Lower leg skin (tissue), 4 donors: ENCODE results near the gene MIPEP. TPM values are rescaled to one million over a fixed set of nuclear protein-coding genes. Genes with fewer than 3 reads are reported as not detected.

Experiments used
- DNase-seq, 2 donors: peaks; one replicate each; pipeline ENCODE4 v3.0.0-alpha.2; 2019; ENCODE audit warnings: low spot score in 2 of 2
- H3K4me3 ChIP-seq: fragments of 200-600 bp; sonication (generic); 2 replicates; pipeline ENCODE4 v1.5.1; 2017; ENCODE audit warnings: mild to moderate bottlenecking, low read depth; ENCODE audit not compliant: poor library complexity, severe bottlenecking
- POLR2A ChIP-seq, 2 donors: fragments of 450-650 bp; IDR thresholded peaks; one replicate each; pipeline ENCODE4 v1.6.1; 2016 to 2017; ENCODE audit warnings: antibody characterized with exemption in 2 of 2, mild to moderate bottlenecking in 1 of 2, moderate library complexity in 1 of 2
- WGBS, 2 donors: methylation state at CpG; one replicate each; pipeline ENCODE4 v1.1.5; 2018; 5-methylcytosine and 5-hydroxymethylcytosine counted together
- intact Hi-C: fragments of 100-400 bp; cut with DNase I; formaldehyde crosslinking; loops from one replicate; pipeline ENCODE4 v1.15.0; 2023; ENCODE audit warnings: low total_unique reads
- total RNA-seq, 4 donors: library from RNA; depleted of rRNA; stranded (reverse); fragments of >200 nt; gene quantifications; one replicate each; pipeline ENCODE4 v1.1.0, GENCODE V29; 2016
- TF ChIP-seq, protein P1 (sequence below), 3 donors: fragments of 450-650 bp; IDR thresholded peaks; one replicate each; pipeline ENCODE4 v1.5.1; 2016; ENCODE audit warnings: antibody characterized with exemption in 3 of 3, mild to moderate bottlenecking in 3 of 3, moderate library complexity in 2 of 3

The MIPEP gene
- total RNA-seq, 4 donors from 2014 or later, result 22.8 to 50.4 (median 32.5) TPM

DNA sequence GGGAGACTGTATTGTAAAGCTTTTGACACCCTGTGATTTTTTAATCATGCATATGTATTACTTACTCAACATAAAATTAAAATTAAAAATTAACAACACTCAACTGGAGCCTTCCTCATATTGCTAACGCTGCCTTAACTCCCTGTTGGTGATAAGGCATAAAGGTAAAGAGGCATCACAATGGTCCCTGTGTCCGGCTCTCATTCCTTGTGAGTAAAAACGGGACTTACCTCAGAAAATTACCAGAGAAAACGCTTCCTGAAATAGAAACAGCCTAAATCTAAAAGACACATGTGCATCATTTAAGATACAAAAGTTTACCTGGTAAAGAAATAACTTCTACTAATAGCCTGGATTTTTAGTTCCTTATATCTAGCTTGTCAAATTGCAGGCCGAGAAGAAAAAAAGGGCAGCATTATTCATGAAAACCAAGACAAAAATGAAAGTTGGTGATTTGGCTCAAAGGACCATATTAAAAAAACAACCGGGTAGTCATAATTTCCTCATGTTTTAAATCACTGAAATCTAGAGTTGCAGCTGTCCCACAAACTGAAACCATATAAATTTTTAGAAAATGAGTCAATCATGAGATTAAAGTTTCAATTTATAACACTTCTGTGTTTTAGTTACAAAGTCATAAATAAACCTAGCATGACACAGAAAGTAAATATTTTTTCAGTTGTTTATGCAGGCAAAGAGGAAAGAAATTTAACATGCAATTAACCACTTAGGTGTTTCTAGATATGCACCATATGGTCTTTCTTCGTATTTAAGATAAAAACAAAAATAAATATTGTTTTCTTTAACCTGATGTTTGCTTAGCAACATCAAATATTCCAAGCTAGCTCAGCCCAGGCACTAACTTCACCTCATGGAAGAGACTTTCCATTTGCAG is 94.7 kb downstream of the MIPEP start:
- 42 to 49% methylated on average over 7 of the region's 7 CpGs for WGBS, 2 donors
- no peak overlapping the region for H3K4me3 ChIP-seq
- intact Hi-C loops, result no loop called here
- no peak for DNase-seq
- no peak for TF ChIP-seq POLR2A (IDR thresholded peaks at IDR 0.05)
- TF ChIP-seq, protein P1, sequence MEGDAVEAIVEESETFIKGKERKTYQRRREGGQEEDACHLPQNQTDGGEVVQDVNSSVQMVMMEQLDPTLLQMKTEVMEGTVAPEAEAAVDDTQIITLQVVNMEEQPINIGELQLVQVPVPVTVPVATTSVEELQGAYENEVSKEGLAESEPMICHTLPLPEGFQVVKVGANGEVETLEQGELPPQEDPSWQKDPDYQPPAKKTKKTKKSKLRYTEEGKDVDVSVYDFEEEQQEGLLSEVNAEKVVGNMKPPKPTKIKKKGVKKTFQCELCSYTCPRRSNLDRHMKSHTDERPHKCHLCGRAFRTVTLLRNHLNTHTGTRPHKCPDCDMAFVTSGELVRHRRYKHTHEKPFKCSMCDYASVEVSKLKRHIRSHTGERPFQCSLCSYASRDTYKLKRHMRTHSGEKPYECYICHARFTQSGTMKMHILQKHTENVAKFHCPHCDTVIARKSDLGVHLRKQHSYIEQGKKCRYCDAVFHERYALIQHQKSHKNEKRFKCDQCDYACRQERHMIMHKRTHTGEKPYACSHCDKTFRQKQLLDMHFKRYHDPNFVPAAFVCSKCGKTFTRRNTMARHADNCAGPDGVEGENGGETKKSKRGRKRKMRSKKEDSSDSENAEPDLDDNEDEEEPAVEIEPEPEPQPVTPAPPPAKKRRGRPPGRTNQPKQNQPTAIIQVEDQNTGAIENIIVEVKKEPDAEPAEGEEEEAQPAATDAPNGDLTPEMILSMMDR (IDR thresholded peaks at IDR 0.05), result no peak

- TF ChIP-seq, protein P1 (IDR thresholded peaks at IDR 0.05), result no peak
- no peak for TF ChIP-seq POLR2A (IDR thresholded peaks at IDR 0.05)
- H3K4me3 ChIP-seq, result no peak overlapping the region
- 81 to 85% methylated on average over 3 of the region's 3 CpGs for WGBS, 2 donors
- DNase-seq, result no peak
- intact Hi-C loops, result no loop called here
Observed at GRCh38 chr13:23793711-23794110, 95.5 kb downstream of the MIPEP start.

DNA sequence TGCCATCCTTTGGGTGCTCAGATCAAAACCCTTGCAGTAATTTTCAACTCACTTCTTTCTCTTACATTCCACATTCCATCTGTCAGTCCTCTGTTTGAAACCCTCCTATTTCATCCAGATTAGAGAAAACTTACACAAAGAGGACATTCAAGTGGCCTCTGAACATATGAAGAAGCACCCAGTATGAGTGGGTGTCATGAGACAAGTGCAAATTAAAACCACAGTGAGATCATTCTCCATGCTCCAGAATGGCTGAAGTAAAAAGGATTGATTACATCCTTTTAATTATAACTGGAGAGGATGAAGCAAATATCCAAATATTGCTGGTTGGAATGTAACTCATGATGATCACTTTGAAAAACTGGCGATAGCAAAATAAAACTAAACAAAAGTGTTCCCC is 96.5 kb downstream of the MIPEP start:
- no peak overlapping the region for H3K4me3 ChIP-seq
- 95 to 96% methylated on average over 1 of the region's 1 CpG for WGBS, 2 donors
- no peak for DNase-seq
- intact Hi-C loops, result no loop called here
- no peak for TF ChIP-seq POLR2A (IDR thresholded peaks at IDR 0.05)
- TF ChIP-seq, protein P1 (IDR thresholded peaks at IDR 0.05), result no peak

GRCh38 chr13:23790577-23791170 is 98.5 kb downstream of the MIPEP start:
- TF ChIP-seq POLR2A (IDR thresholded peaks at IDR 0.05), result no peak
- intact Hi-C loops, result no loop called here
- 71 to 75% methylated on average over 2 of the region's 2 CpGs for WGBS, 2 donors
- DNase-seq, result no peak
- H3K4me3 ChIP-seq, result no peak overlapping the region

DNA sequence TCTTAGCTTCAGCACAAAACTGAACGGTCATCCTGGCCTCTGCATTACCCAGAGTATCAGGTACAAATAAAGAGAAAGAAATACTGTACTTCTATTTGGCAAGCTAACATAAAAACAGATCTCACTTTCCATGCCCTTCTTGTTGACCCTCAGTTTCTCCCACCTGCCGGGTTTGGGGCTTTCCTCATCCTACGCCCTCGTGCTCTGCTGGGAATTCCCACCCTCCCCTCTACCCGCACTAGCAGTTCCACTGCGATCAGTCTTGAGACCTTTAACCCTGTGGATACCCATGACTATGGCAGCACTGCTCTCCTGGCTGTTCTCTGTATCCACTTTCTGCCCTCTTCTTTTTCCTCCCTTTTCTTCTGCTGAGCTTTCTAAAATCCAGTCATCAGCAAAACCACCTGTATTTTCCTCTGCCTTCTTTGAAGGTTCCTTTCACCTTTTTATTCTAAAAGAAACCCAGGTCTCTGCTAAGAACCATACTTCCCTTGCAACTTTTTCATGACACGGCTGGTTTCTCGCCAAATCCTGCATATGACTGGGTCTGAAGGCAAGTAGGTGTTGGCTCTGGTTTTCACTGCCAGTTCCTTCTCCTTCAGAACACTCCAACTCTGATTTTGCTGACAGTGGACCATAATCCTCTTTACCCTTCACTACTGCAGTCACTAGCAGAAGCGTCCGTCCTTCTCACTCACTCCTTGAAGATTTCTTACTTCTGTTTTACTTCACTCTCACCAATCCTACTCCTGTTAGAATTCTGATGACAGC is 99.4 kb downstream of the MIPEP start:
- WGBS, 2 donors, result 64 to 65% methylated on average over 10 of the region's 10 CpGs

More for the DNA sequence above, 99.4 kb downstream of the MIPEP start:
- no peak overlapping the region for H3K4me3 ChIP-seq
- TF ChIP-seq POLR2A (IDR thresholded peaks at IDR 0.05), result no peak
- TF ChIP-seq, protein P1 (IDR thresholded peaks at IDR 0.05), result no peak
- DNase-seq, result peak in 1 of 2 donors; percentile 65
- intact Hi-C loops, result no loop called here
